Duodenal mucosa (tissue), 2 donors: Measurements from ENCODE around the gene DALRD3.

Experiments used
- H3K27ac ChIP-seq: one replicate; pipeline ENCODE4 v1.7.0; 2013; ENCODE audit warnings: low read depth, low read length
- H3K27me3 ChIP-seq, 2 donors: one replicate each; pipeline ENCODE4 v1.7.0; 2013; ENCODE audit warnings: low read length in 2 of 2, control low read depth in 1 of 2; ENCODE audit not compliant: insufficient read depth in 2 of 2, control insufficient read depth in 1 of 2
- H3K36me3 ChIP-seq, 2 donors: one replicate each; pipeline ENCODE4 v1.7.0; 2013; ENCODE audit warnings: low read length in 2 of 2, control low read depth in 1 of 2; ENCODE audit not compliant: insufficient read depth in 2 of 2, control insufficient read depth in 1 of 2
- H3K4me1 ChIP-seq, 2 donors: one replicate each; pipeline ENCODE4 v1.7.0; 2013; ENCODE audit warnings: low read length in 2 of 2, control low read depth in 1 of 2; ENCODE audit not compliant: insufficient read depth in 2 of 2, control insufficient read depth in 1 of 2
- H3K4me3 ChIP-seq, 2 donors: one replicate each; pipeline ENCODE4 v1.7.0; 2013; ENCODE audit warnings: low read length in 2 of 2, low read depth in 1 of 2
- H3K9ac ChIP-seq, 2 donors: one replicate each; pipeline ENCODE4 v1.7.0; 2013; ENCODE audit warnings: low read length in 2 of 2, low read depth in 1 of 2
- H3K9me3 ChIP-seq, 2 donors: one replicate each; pipeline ENCODE4 v1.7.0; 2013; ENCODE audit warnings: low read length in 2 of 2, control low read depth in 1 of 2; ENCODE audit not compliant: control insufficient read depth in 1 of 2

DALRD3 gene

GRCh38 chr3:49022688-49023171 lies 4.3 kb upstream of the DALRD3 start:
- Histone ChIP-seq H3K4me3 (peak overlapping the region; percentile 95 to 98), H3K4me1 (peaks cover 28 to 56% of the 10 kb centered on the region in 2 donors), H3K27ac (peak overlapping the region; percentile 100), H3K9me3 (no peaks in the 10 kb centered on the region), H3K9ac (peak overlapping the region; percentile 96 to 97), H3K27me3 (no peaks in the 10 kb centered on the region), H3K36me3 (peaks cover 28 to 37% of the 10 kb centered on the region in 2 donors)

- Histone ChIP-seq H3K27ac (peak within 1 kb of the TSS; percentile 100), H3K4me1 (peaks cover 33 to 62% of the 10 kb centered on the region in 2 donors), H3K27me3 (no peaks in the 10 kb centered on the region), H3K4me3 (peak within 1 kb of the TSS; percentile 95 to 98), H3K36me3 (peaks cover 28 to 33% of the 10 kb centered on the region in 2 donors), H3K9ac (peak within 1 kb of the TSS; percentile 97), H3K9me3 (no peaks in the 10 kb centered on the region)
Observed at GRCh38 chr3:49021813-49022687, 3.7 kb upstream of the DALRD3 start, which contains the start of gene NDUFAF3. Gene NDUFAF3, plus strand, starts transcription at chr3:49022121. Its CDS starts 24 bp downstream, at chr3:49022145.

GRCh38 chr3:49021213-49021812 lies 2.9 kb upstream of the DALRD3 start:
- peaks cover 25 to 33% of the 10 kb centered on the region in 2 donors for H3K36me3 ChIP-seq
- H3K9ac ChIP-seq, result peak overlapping the region; percentile 97
- H3K4me1 ChIP-seq, result peaks cover 33 to 65% of the 10 kb centered on the region in 2 donors
- H3K4me3 ChIP-seq, result peak overlapping the region; percentile 95 to 98
- no peaks in the 10 kb centered on the region for H3K9me3 ChIP-seq
- H3K27me3 ChIP-seq, result no peaks in the 10 kb centered on the region
- H3K27ac ChIP-seq, result peak overlapping the region; percentile 100

GRCh38 chr3:49020330-49021212 lies 2.2 kb upstream of the DALRD3 start:
- H3K27ac ChIP-seq, result peak overlapping the region; percentile 100
- peak overlapping the region; percentile 91 to 95 for H3K4me3 ChIP-seq
- H3K9me3 ChIP-seq, result no peaks in the 10 kb centered on the region
- peaks cover 30 to 58% of the 10 kb centered on the region in 2 donors for H3K4me1 ChIP-seq
- peak overlapping the region; percentile 97 for H3K9ac ChIP-seq
- no peaks in the 10 kb centered on the region for H3K27me3 ChIP-seq
- H3K36me3 ChIP-seq, result peaks cover 21 to 33% of the 10 kb centered on the region in 2 donors

- H3K27me3 ChIP-seq, result no peaks in the 10 kb centered on the region
- peak overlapping the region; percentile 100 for H3K27ac ChIP-seq
- H3K36me3 ChIP-seq, result peaks cover 21 to 33% of the 10 kb centered on the region in 2 donors
- H3K9me3 ChIP-seq, result no peaks in the 10 kb centered on the region
- H3K4me3 ChIP-seq, result peak overlapping the region; percentile 91 to 95
- peak overlapping the region; percentile 97 for H3K9ac ChIP-seq
- H3K4me1 ChIP-seq, result peaks cover 26 to 53% of the 10 kb centered on the region in 2 donors
Observed at GRCh38 chr3:49019941-49020329, 1.6 kb upstream of the DALRD3 start.

- H3K27me3 ChIP-seq, result no peaks in the 10 kb centered on the region
- peaks cover 17 to 33% of the 10 kb centered on the region in 2 donors for H3K36me3 ChIP-seq
- peak overlapping the region; percentile 58 to 70 for H3K9ac ChIP-seq
- H3K9me3 ChIP-seq, result no peaks in the 10 kb centered on the region
- peak overlapping the region; percentile 61 for H3K27ac ChIP-seq
- peaks cover 26 to 45% of the 10 kb centered on the region in 2 donors for H3K4me1 ChIP-seq
- H3K4me3 ChIP-seq, result peak overlapping the region; percentile 82 to 89
Observed at GRCh38 chr3:49018707-49019006, 277 bp upstream of the DALRD3 start.

- Histone ChIP-seq H3K9me3 (no peaks in the 10 kb centered on the region), H3K27ac (peak overlapping the region; percentile 42), H3K27me3 (no peaks in the 10 kb centered on the region), H3K9ac (peak overlapping the region; percentile 58 to 70), H3K4me1 (peaks cover 17 to 33% of the 10 kb centered on the region in 2 donors), H3K4me3 (peak overlapping the region; percentile 82 to 89), H3K36me3 (peaks cover 20 to 45% of the 10 kb centered on the region in 2 donors)
Observed at GRCh38 chr3:49017229-49017970, 980 bp downstream of the DALRD3 start.

- H3K36me3 ChIP-seq, result peaks cover 20 to 53% of the 10 kb centered on the region in 2 donors
- no peak overlapping the region for H3K4me3 ChIP-seq
Observed at GRCh38 chr3:49016414-49017228, 1.8 kb downstream of the DALRD3 start.

More at GRCh38 chr3:49016414-49017228, 1.8 kb downstream of the DALRD3 start:
- Histone ChIP-seq H3K4me1 (peaks cover 17 to 32% of the 10 kb centered on the region in 2 donors), H3K27me3 (no peaks in the 10 kb centered on the region), H3K27ac (no peak overlapping the region), H3K9me3 (no peaks in the 10 kb centered on the region), H3K9ac (no peak overlapping the region)
